Measurements from ENCODE around the gene OTOG. TPM values are rescaled to one million over a fixed set of nuclear protein-coding genes. Genes with fewer than 3 reads are reported as not detected.
A peak's percentile ranks its signal among the peaks of the same experiment; 100 is the strongest.

Gene OTOG
- total and polyA plus RNA-seq, 9 donors, result not detected

GRCh38 chr11:17590463-17590862 lies 43.4 kb downstream of the OTOG start:
- Histone ChIP-seq H3K4me1 (ENCODE audit: insufficient read depth) (no peaks in the 10 kb centered on the region), H3K9me3 (no peaks in the 10 kb centered on the region), H3K27me3 (no peaks in the 10 kb centered on the region), H3K4me3 (no peak overlapping the region), H3K27ac (no peak overlapping the region), H3K36me3 (no peaks in the 10 kb centered on the region)
- 80 to 87% (median 81%) methylated on average over 7 of the region's 7 CpGs for WGBS, 3 donors
- TF ChIP-seq, protein P1, sequence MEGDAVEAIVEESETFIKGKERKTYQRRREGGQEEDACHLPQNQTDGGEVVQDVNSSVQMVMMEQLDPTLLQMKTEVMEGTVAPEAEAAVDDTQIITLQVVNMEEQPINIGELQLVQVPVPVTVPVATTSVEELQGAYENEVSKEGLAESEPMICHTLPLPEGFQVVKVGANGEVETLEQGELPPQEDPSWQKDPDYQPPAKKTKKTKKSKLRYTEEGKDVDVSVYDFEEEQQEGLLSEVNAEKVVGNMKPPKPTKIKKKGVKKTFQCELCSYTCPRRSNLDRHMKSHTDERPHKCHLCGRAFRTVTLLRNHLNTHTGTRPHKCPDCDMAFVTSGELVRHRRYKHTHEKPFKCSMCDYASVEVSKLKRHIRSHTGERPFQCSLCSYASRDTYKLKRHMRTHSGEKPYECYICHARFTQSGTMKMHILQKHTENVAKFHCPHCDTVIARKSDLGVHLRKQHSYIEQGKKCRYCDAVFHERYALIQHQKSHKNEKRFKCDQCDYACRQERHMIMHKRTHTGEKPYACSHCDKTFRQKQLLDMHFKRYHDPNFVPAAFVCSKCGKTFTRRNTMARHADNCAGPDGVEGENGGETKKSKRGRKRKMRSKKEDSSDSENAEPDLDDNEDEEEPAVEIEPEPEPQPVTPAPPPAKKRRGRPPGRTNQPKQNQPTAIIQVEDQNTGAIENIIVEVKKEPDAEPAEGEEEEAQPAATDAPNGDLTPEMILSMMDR (IDR thresholded peaks at IDR 0.05), result no peak
- TF ChIP-seq EP300 (IDR thresholded peaks at IDR 0.05) (no peak), POLR2A (IDR thresholded peaks at IDR 0.05) (no peak)
- intact Hi-C loops (cut with DNase I), result loop anchor here in 3 of 4 donors (10.0 kb wide), 1 partner anchor 384 kb away; no protein-coding TSS in a partner anchor
- DNase-seq, result no peak

GRCh38 chr11:17591293-17591692 lies 44.2 kb downstream of the OTOG start:
- intact Hi-C loops (cut with DNase I), result loop anchor here in 3 of 4 donors (10.0 kb wide), 1 partner anchor 384 kb away; no protein-coding TSS in a partner anchor
- DNase-seq, result no peak

GRCh38 chr11:17593466-17594245 lies 46.6 kb downstream of the OTOG start:
- no peak overlapping the region for H3K4me3 ChIP-seq
- intact Hi-C loops (cut with DNase I), result loop anchor here in 3 of 4 donors (10.0 kb wide), 1 partner anchor 381 kb away; no protein-coding TSS in a partner anchor
- TF ChIP-seq, protein P1 (IDR thresholded peaks at IDR 0.05), result no peak
- TF ChIP-seq EP300 (IDR thresholded peaks at IDR 0.05), result no peak
- no peak for TF ChIP-seq POLR2A (IDR thresholded peaks at IDR 0.05)
- no peaks in the 10 kb centered on the region for H3K36me3 ChIP-seq
- no peaks in the 10 kb centered on the region for H3K9me3 ChIP-seq
- no peak overlapping the region for H3K27ac ChIP-seq
- H3K4me1 ChIP-seq (ENCODE audit: insufficient read depth), result no peaks in the 10 kb centered on the region
- peak in 1 of 5 donors; percentile 2 for DNase-seq
- 71 to 75% (median 73%) methylated on average over 9 of the region's 9 CpGs for WGBS, 3 donors
- H3K27me3 ChIP-seq, result no peaks in the 10 kb centered on the region

More at GRCh38 chr11:17591293-17591692, 44.2 kb downstream of the OTOG start:
- H3K27ac ChIP-seq, result no peak overlapping the region
- H3K27me3 ChIP-seq, result no peaks in the 10 kb centered on the region
- 82 to 89% (median 82%) methylated on average over 11 of the region's 11 CpGs for WGBS, 3 donors
- no peaks in the 10 kb centered on the region for H3K9me3 ChIP-seq
- H3K36me3 ChIP-seq, result no peaks in the 10 kb centered on the region
- no peak overlapping the region for H3K4me3 ChIP-seq
- TF ChIP-seq, protein P1 (IDR thresholded peaks at IDR 0.05), result no peak
- TF ChIP-seq POLR2A (IDR thresholded peaks at IDR 0.05) (no peak), EP300 (IDR thresholded peaks at IDR 0.05) (no peak)
- no peaks in the 10 kb centered on the region for H3K4me1 ChIP-seq (ENCODE audit: insufficient read depth)

DNA sequence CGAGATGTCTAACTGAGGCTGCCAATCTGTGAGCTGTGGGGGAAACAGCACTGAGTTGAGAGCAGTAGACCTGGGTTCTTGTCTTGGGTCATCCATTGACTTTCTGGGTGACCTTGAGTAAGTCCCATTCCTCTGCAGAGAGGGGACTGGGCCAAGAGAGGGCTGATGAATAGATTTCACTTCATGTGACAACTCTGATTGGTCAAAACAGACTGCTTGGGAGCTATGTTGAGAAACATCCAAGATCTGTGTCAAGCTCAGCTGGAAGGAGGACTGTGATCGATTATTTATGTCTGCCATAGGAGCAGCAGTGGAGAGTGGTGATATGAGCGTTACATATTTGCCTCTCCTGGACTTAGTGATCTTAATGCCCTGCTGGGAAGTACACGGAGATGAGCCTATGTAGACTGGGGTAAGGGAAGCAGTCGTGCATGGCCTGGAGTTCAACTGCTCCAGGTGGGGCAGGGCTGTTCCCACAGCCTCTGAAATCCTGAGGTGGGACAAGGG lies 47.7 kb downstream of the OTOG start:
- Histone ChIP-seq H3K27me3 (no peaks in the 10 kb centered on the region), H3K36me3 (no peaks in the 10 kb centered on the region), H3K27ac (no peak overlapping the region), H3K4me3 (no peak overlapping the region), H3K4me1 (ENCODE audit: insufficient read depth) (no peaks in the 10 kb centered on the region), H3K9me3 (no peaks in the 10 kb centered on the region)
- intact Hi-C loops (cut with DNase I), result loop anchor here (5.0 to 10.0 kb wide), 2 partner anchors 380 to 383 kb away; no protein-coding TSS in a partner anchor
- no peak for DNase-seq
- TF ChIP-seq POLR2A (IDR thresholded peaks at IDR 0.05) (no peak), EP300 (IDR thresholded peaks at IDR 0.05) (no peak)
- TF ChIP-seq, protein P1 (IDR thresholded peaks at IDR 0.05), result no peak
- WGBS, 3 donors, result 88 to 89% (median 88%) methylated on average over 5 of the region's 5 CpGs

All from ovary (tissue), 9 donors.